ENCODE results near the gene RIPOR3. TPM values are rescaled to one million over a fixed set of nuclear protein-coding genes. Genes with fewer than 3 reads are reported as not detected.

Gene RIPOR3
- total RNA-seq, 2 experiments from 2014 or later: 0.53 TPM; not detected in 1

GRCh38 chr20:50632701-50633100, 58.6 kb downstream of the RIPOR3 start:
- no peak for DNase-seq (ENCODE audit: low spot score)
- H3K79me2 ChIP-seq (ENCODE audit: insufficient read depth, low read depth, low read length): no peaks in the 10 kb centered on the region
- no TSS peak for BruUV-seq (replicated peaks)
- no peak overlapping the region for H3K27ac ChIP-seq (ENCODE audit: low read depth, low read length, poor library complexity, severe bottlenecking)
- ChIA-PET POLR2A (interaction anchor here (0.5 to 0.9 kb wide), 4 partner anchors 11 to 34 kb away, joined by 3 to 6 read pairs (median 6); no protein-coding TSS in a partner anchor), CTCF (ENCODE audit: unreplicated experiment) (no interaction called here)
- no peak for TF ChIP-seq CTCF (conservative IDR thresholded peaks at IDR 0.05; ENCODE audit: low read length)
- no peak for TF ChIP-seq EZH2phosphoT487 (IDR thresholded peaks at IDR 0.05; ENCODE audit: borderline replicate concordance, low read depth, low read length)
- no peak overlapping the region for H3K4me3 ChIP-seq (ENCODE audit: low read depth, low read length, poor library complexity, severe bottlenecking)
- peaks cover 13% of the 10 kb centered on the region for H3K4me1 ChIP-seq (ENCODE audit: insufficient read depth, low read length, poor library complexity, severe bottlenecking)
- intact Hi-C loops (cut with micrococcal nuclease; ENCODE audit: unreplicated experiment): no loop called here
- H2AFZ ChIP-seq (ENCODE audit: low read length): no peak overlapping the region
- H3K9me2 ChIP-seq (ENCODE audit: insufficient read depth, low read length): no peaks in the 10 kb centered on the region
- no peaks in the 10 kb centered on the region for H3K36me3 ChIP-seq (ENCODE audit: insufficient read depth, low read length)
- no peaks in the 10 kb centered on the region for H3K9me3 ChIP-seq (ENCODE audit: low read length)
- no peak overlapping the region for H3K4me2 ChIP-seq (ENCODE audit: low read length)
- H4K20me1 ChIP-seq (ENCODE audit: insufficient read depth, low read length): no peaks in the 10 kb centered on the region

- no peak for DNase-seq (ENCODE audit: low spot score)
- H3K4me1 ChIP-seq (ENCODE audit: insufficient read depth, low read length, poor library complexity, severe bottlenecking): peaks cover 16% of the 10 kb centered on the region
- POLR2A ChIA-PET: interaction anchor here (0.5 to 0.6 kb wide), 2 partner anchors 18 to 35 kb away, joined by 5 to 6 read pairs; no protein-coding TSS in a partner anchor
- intact Hi-C loops (cut with micrococcal nuclease; ENCODE audit: unreplicated experiment): no loop called here
- CTCF ChIA-PET (ENCODE audit: unreplicated experiment): no interaction called here
- H4K20me1 ChIP-seq (ENCODE audit: insufficient read depth, low read length): no peaks in the 10 kb centered on the region
- no peak overlapping the region for H2AFZ ChIP-seq (ENCODE audit: low read length)
- no TSS peak for BruUV-seq (replicated peaks)
- H3K27ac ChIP-seq (ENCODE audit: low read depth, low read length, poor library complexity, severe bottlenecking): no peak overlapping the region
- no peaks in the 10 kb centered on the region for H3K9me2 ChIP-seq (ENCODE audit: insufficient read depth, low read length)
- no peaks in the 10 kb centered on the region for H3K79me2 ChIP-seq (ENCODE audit: insufficient read depth, low read depth, low read length)
- no peak overlapping the region for H3K4me3 ChIP-seq (ENCODE audit: low read depth, low read length, poor library complexity, severe bottlenecking)
- no peak overlapping the region for H3K4me2 ChIP-seq (ENCODE audit: low read length)
- no peak for TF ChIP-seq EZH2phosphoT487 (IDR thresholded peaks at IDR 0.05; ENCODE audit: borderline replicate concordance, low read depth, low read length)
- TF ChIP-seq CTCF (conservative IDR thresholded peaks at IDR 0.05; ENCODE audit: low read length): no peak
- H3K36me3 ChIP-seq (ENCODE audit: insufficient read depth, low read length): no peaks in the 10 kb centered on the region
- H3K9me3 ChIP-seq (ENCODE audit: low read length): no peaks in the 10 kb centered on the region
Observed at GRCh38 chr20:50632236-50632635, 59.1 kb downstream of the RIPOR3 start.

GRCh38 chr20:50630578-50631263, 60.6 kb downstream of the RIPOR3 start:
- Histone ChIP-seq H3K79me2 (ENCODE audit: insufficient read depth, low read depth, low read length) (no peaks in the 10 kb centered on the region), H3K27ac (ENCODE audit: low read depth, low read length, poor library complexity, severe bottlenecking) (no peak overlapping the region), H3K9me3 (ENCODE audit: low read length) (no peaks in the 10 kb centered on the region), H3K9me2 (ENCODE audit: insufficient read depth, low read length) (no peaks in the 10 kb centered on the region), H3K36me3 (ENCODE audit: insufficient read depth, low read length) (no peaks in the 10 kb centered on the region), H4K20me1 (ENCODE audit: insufficient read depth, low read length) (no peaks in the 10 kb centered on the region), H3K4me3 (ENCODE audit: low read depth, low read length, poor library complexity, severe bottlenecking) (no peak overlapping the region), H2AFZ (ENCODE audit: low read length) (no peak overlapping the region), H3K4me1 (ENCODE audit: insufficient read depth, low read length, poor library complexity, severe bottlenecking) (peaks cover 21% of the 10 kb centered on the region), H3K4me2 (ENCODE audit: low read length) (no peak overlapping the region)
- BruUV-seq (replicated peaks): no TSS peak
- CTCF ChIA-PET (ENCODE audit: unreplicated experiment): interaction anchor here (0.6 kb wide), 1 partner anchor 38 kb away, joined by 4 read pairs; no protein-coding TSS in a partner anchor
- no peak for DNase-seq (ENCODE audit: low spot score)
- TF ChIP-seq CTCF (conservative IDR thresholded peaks at IDR 0.05; ENCODE audit: low read length): no peak
- TF ChIP-seq EZH2phosphoT487 (IDR thresholded peaks at IDR 0.05; ENCODE audit: borderline replicate concordance, low read depth, low read length): no peak
- intact Hi-C loops (cut with micrococcal nuclease; ENCODE audit: unreplicated experiment): no loop called here
- POLR2A ChIA-PET: no interaction called here

Measured in OCI-LY7 (cell line).